HepG2 (cell line): ENCODE measurements around the gene CLTCL1. TPM values are rescaled to one million over a fixed set of nuclear protein-coding genes. Genes with fewer than 3 reads are reported as not detected.

Experiments used
- ATAC-seq: fragments of 200-7000 bp; cut with Tn5 transposase; 3 replicates; pipeline ENCODE4 v1.9.1; 2020; ENCODE audit warnings: mild to moderate bottlenecking, moderate library complexity
- BruUV-seq: library from RNA; stranded (reverse); fragments of 400-500 nt; replicated peaks from 2 replicates; lab custom pipeline; 2021; lab: Mats Ljungman, UMichigan
- CTCF ChIA-PET: fragments of 300-600 bp; formaldehyde crosslinking; extraction: SDS; loops from one replicate; lab custom pipeline; 2021; ENCODE audit warnings: low total read pairs, inconsistent platforms, low intra/inter-chr PET ratio; lab: Yijun Ruan, JAX
- POLR2A ChIA-PET: fragments of 350-600 bp; sonication (Branson Sonifier 250); formaldehyde crosslinking; loops from one replicate; lab custom pipeline; 2020; ENCODE audit warnings: antibody characterized with exemption, inconsistent platforms; lab: Yijun Ruan, JAX
- DNase-seq: peaks from one replicate; pipeline ENCODE4 v3.0.0-alpha.2; 2015; ENCODE audit warnings: low spot score
- FAIRE-seq: peaks from 3 replicates; lab custom pipeline; 2011; peaks lifted over from hg19 to GRCh38; lab: Jason Lieb, UNC
- H2AFZ ChIP-seq: one replicate; pipeline ENCODE4 v1.6.1; 2011; ENCODE audit warnings: low read length, inconsistent platforms
- H3K27ac ChIP-seq: fragments of 300-600 bp; 3 replicates; pipeline ENCODE4 v1.8.0; 2011; ENCODE audit warnings: mixed run types, mild to moderate bottlenecking, mixed read lengths, low read length, inconsistent platforms; ENCODE audit not compliant: insufficient read depth; ENCODE audit errors: extremely low read length
- H3K27me3 ChIP-seq, 2 experiments: fragments of 200-600 bp in 1 of 2; 2 replicates in 1 of 2; 3 replicates in 1 of 2; pipeline versions ENCODE4 v1.6.0 to v1.8.0; 2011; ENCODE audit warnings: low read length in 2 of 2, mild to moderate bottlenecking in 2 of 2, moderate library complexity in 2 of 2, inconsistent platforms in 1 of 2; ENCODE audit not compliant: insufficient read depth in 2 of 2, control insufficient read depth in 1 of 2
- H3K36me3 ChIP-seq, 2 experiments: fragments of 200-600 bp in 1 of 2; replicated peaks in 1 of 2; 2 replicates in 1 of 2; 3 replicates in 1 of 2; pipeline versions ENCODE4 v1.5.1 to v1.8.0; 2011; ENCODE audit warnings: low read length in 2 of 2, inconsistent platforms in 1 of 2; ENCODE audit not compliant: insufficient read depth in 2 of 2, control insufficient read depth in 1 of 2
- H3K4me1 ChIP-seq: 2 replicates; pipeline ENCODE4 v1.5.1; 2012; ENCODE audit warnings: low read length, inconsistent platforms; ENCODE audit not compliant: insufficient read depth
- H3K4me2 ChIP-seq: 2 replicates; pipeline ENCODE4 v1.6.0; 2011; ENCODE audit warnings: low read depth, low read length, inconsistent platforms
- H3K4me3 ChIP-seq, 3 experiments: fragments of 200-600 bp in 1 of 3; sonication (generic), shearing (Covaris generic) in 1 of 3; replicated peaks in 1 of 3; 2 replicates each; pipeline ENCODE4 v1.5.1; 2011 to 2016; ENCODE audit warnings: low read length in 3 of 3, inconsistent platforms in 2 of 3, low read depth in 2 of 3, mild to moderate bottlenecking in 2 of 3, control low read depth in 1 of 3, mixed read lengths in 1 of 3; ENCODE audit not compliant: insufficient read depth in 1 of 3
- H3K79me2 ChIP-seq: one replicate; pipeline ENCODE4 v1.6.1; 2011; ENCODE audit warnings: low read length, inconsistent platforms; ENCODE audit not compliant: insufficient read depth
- H3K9ac ChIP-seq: 2 replicates; pipeline ENCODE4 v1.6.0; 2011; ENCODE audit warnings: mild to moderate bottlenecking, low read depth, low read length, inconsistent platforms; ENCODE audit not compliant: insufficient read depth
- H3K9me3 ChIP-seq: 2 replicates; pipeline ENCODE4 v1.5.1; 2012; ENCODE audit warnings: mild to moderate bottlenecking, low read length
- H4K20me1 ChIP-seq: 2 replicates; pipeline ENCODE4 v1.6.0; 2011; ENCODE audit warnings: inconsistent platforms, mild to moderate bottlenecking, low read length, moderate library complexity; ENCODE audit not compliant: insufficient read depth
- ARNTL ChIP-seq: sonication (generic); formaldehyde crosslinking; IDR thresholded peaks from 2 replicates; pipeline ENCODE4 v1.4.0; 2020; ENCODE audit warnings: mild to moderate bottlenecking, missing genetic modification reagents
- IRF2 ChIP-seq: IDR thresholded peaks from 2 replicates; pipeline ENCODE4 v1.6.1; 2018; ENCODE audit warnings: missing genetic modification reagents, missing compliant biosample characterization
- MAFK ChIP-seq, 2 experiments: IDR thresholded peaks in 1 of 2; conservative IDR thresholded peaks in 1 of 2; 2 replicates each; pipeline ENCODE4 v1.6.1; 2011; ENCODE audit warnings: improper control_type of control experiment in 2 of 2, low read length in 2 of 2
- MEF2D ChIP-seq: sonication (generic); formaldehyde crosslinking; IDR thresholded peaks from 2 replicates; pipeline ENCODE4 v1.5.1; 2020; ENCODE audit warnings: mild to moderate bottlenecking, missing genetic modification reagents
- PITX1 ChIP-seq: sonication (generic); formaldehyde crosslinking; IDR thresholded peaks from 2 replicates; pipeline ENCODE4 v1.5.1; 2020; ENCODE audit warnings: mild to moderate bottlenecking, missing genetic modification reagents
- RFX3 ChIP-seq: IDR thresholded peaks from 2 replicates; pipeline ENCODE4 v1.6.1; 2016; ENCODE audit warnings: missing biosample characterization, missing genetic modification reagents
- SAP130 ChIP-seq: IDR thresholded peaks from 2 replicates; pipeline ENCODE4 v1.6.1; 2016; ENCODE audit warnings: low read depth
- SOX5 ChIP-seq: IDR thresholded peaks from 2 replicates; pipeline ENCODE4 v1.6.1; 2016; ENCODE audit warnings: borderline replicate concordance
- ZEB1 ChIP-seq: IDR thresholded peaks from 2 replicates; pipeline ENCODE4 v1.6.1; 2012; ENCODE audit warnings: mild to moderate bottlenecking, low read depth, inconsistent platforms; ENCODE audit not compliant: insufficient replicate concordance
- ZNF263 ChIP-seq: sonication (generic); formaldehyde crosslinking; IDR thresholded peaks from 2 replicates; pipeline ENCODE4 v1.4.0; 2020; ENCODE audit warnings: missing genetic modification reagents
- ZNF501 ChIP-seq: sonication (generic); formaldehyde crosslinking; IDR thresholded peaks from 2 replicates; pipeline ENCODE4 v1.5.1; 2020; ENCODE audit warnings: mild to moderate bottlenecking, moderate library complexity, missing genetic modification reagents
- ZNF546 ChIP-seq: sonication (generic); formaldehyde crosslinking; conservative IDR thresholded peaks from 2 replicates; pipeline ENCODE4 v1.8.1; 2023; ENCODE audit warnings: mild to moderate bottlenecking, missing genetic modification reagents
- ZNF605 ChIP-seq: sonication (generic); formaldehyde crosslinking; IDR thresholded peaks from 2 replicates; pipeline ENCODE4 v1.8.0; 2022; ENCODE audit warnings: mild to moderate bottlenecking, missing genetic modification reagents
- ZNF691 ChIP-seq: sonication (generic); formaldehyde crosslinking; IDR thresholded peaks from 2 replicates; pipeline ENCODE4 v1.4.0; 2020; ENCODE audit warnings: missing genetic modification reagents, low read depth, mild to moderate bottlenecking, borderline replicate concordance
- ZNF746 ChIP-seq: sonication (generic); formaldehyde crosslinking; IDR thresholded peaks from 2 replicates; pipeline ENCODE4 v1.8.0; 2022; ENCODE audit warnings: mild to moderate bottlenecking, missing genetic modification reagents
- WGBS: methylation state at CpG from one replicate; pipeline ENCODE4 v1.1.6; 2017; ENCODE audit warnings: low lambda C conversion rate; 5-methylcytosine and 5-hydroxymethylcytosine counted together
- in situ Hi-C: cut with HindIII; loops from 2 replicates; pipeline ENCODE4 v1.10.0; 2017; ENCODE audit warnings: low pct_unique_long_range_greater_than_20kb; ENCODE audit not compliant: extremely low pct_ligation_motif_present
- intact Hi-C: fragments of 100-400 bp; cut with micrococcal nuclease; formaldehyde crosslinking; loops from one replicate; pipeline ENCODE4 v1.10.0; 2022; ENCODE audit not compliant: unreplicated experiment
- polyA plus RNA-seq, 8 experiments: library from polyadenylated mRNA; depleted of rRNA in 3 of 8; stranded (reverse) in 7 of 8; unstranded in 1 of 8; fragments of >200 nt; fragmentation: Illumina TruSeq in 4 of 8; extraction: Trizol in 4 of 8; gene quantifications; 2 replicates each; pipeline versions ENCODE4 v1.2.1 to v1.2.3, GENCODE V29; 2011 to 2016; ENCODE audit warnings: low read depth in 4 of 8, missing spikeins in 1 of 8, mixed read lengths in 1 of 8; ENCODE audit not compliant: insufficient read depth in 1 of 8
- total RNA-seq, 5 experiments: library from RNA; depleted of rRNA; stranded (reverse); fragments of >200 nt; fragmentation: Illumina TruSeq; extraction: Trizol; gene quantifications; 2 replicates each; pipeline ENCODE4 v1.2.3, GENCODE V29; 2016; ENCODE audit warnings: low read depth in 1 of 5
- TF ChIP-seq, protein P1 (sequence below): sonication (generic); formaldehyde crosslinking; IDR thresholded peaks from 2 replicates; pipeline ENCODE4 v1.5.1; 2020; ENCODE audit warnings: mild to moderate bottlenecking, missing genetic modification reagents, moderate library complexity
- TF ChIP-seq, protein P2 (sequence below): sonication (generic); formaldehyde crosslinking; IDR thresholded peaks from 2 replicates; pipeline ENCODE4 v1.8.1; 2023; ENCODE audit warnings: mild to moderate bottlenecking, inconsistent platforms, moderate library complexity, missing genetic modification reagents, borderline replicate concordance

Gene CLTCL1
- total and polyA plus RNA-seq, 2 of the 13 experiments (the other 11 are each of a cell fraction or from before 2014, with no cell fraction given), result 8.1 to 10.9 TPM

- Histone ChIP-seq H3K79me2 (no peaks in the 10 kb centered on the region), H3K36me3 (no peaks in the 10 kb centered on the region; a peak in 2 of 5 replicates), H3K27me3 (no peaks in the 10 kb centered on the region; a peak in 1 of 5 replicates), H2AFZ (no peak overlapping the region), H4K20me1 (no peaks in the 10 kb centered on the region; the same call in 1 of the 2 replicates), H3K9me3 (no peaks in the 10 kb centered on the region), H3K4me2 (peak overlapping the region; percentile 96), H3K4me3 (peak overlapping the region; percentile 76 to 82 (median 80)), H3K4me1 (peaks cover 34% of the 10 kb centered on the region), H3K9ac (peak overlapping the region; percentile 83), H3K27ac (peak overlapping the region; percentile 48)
- in situ Hi-C loops (loop anchor here (5.0 to 10.0 kb wide), 3 partner anchors 108 to 344 kb away; partner anchors contain the start of genes CDC45 and UFD1), intact Hi-C loops (loop anchor here (1.0 kb wide), 2 partner anchors 111 to 146 kb away; partner anchors contain the start of gene ESS2)
- CTCF ChIA-PET, result no interaction called here
- peak; percentile 10 for DNase-seq
- BruUV-seq, result TSS peak; percentile 63
- FAIRE-seq, result no peak
- ATAC-seq, result peak; percentile 61
- POLR2A ChIA-PET, result interaction anchor here (1.3 to 3.0 kb wide), 5 partner anchors 19 to 141 kb away, joined by 4 to 16 read pairs (median 10); partner anchors contain the start of genes HIRA, MRPL40 and SLC25A1
- 11% methylated on average over 24 of the region's 27 CpGs for WGBS
- TF ChIP-seq, protein P1, sequence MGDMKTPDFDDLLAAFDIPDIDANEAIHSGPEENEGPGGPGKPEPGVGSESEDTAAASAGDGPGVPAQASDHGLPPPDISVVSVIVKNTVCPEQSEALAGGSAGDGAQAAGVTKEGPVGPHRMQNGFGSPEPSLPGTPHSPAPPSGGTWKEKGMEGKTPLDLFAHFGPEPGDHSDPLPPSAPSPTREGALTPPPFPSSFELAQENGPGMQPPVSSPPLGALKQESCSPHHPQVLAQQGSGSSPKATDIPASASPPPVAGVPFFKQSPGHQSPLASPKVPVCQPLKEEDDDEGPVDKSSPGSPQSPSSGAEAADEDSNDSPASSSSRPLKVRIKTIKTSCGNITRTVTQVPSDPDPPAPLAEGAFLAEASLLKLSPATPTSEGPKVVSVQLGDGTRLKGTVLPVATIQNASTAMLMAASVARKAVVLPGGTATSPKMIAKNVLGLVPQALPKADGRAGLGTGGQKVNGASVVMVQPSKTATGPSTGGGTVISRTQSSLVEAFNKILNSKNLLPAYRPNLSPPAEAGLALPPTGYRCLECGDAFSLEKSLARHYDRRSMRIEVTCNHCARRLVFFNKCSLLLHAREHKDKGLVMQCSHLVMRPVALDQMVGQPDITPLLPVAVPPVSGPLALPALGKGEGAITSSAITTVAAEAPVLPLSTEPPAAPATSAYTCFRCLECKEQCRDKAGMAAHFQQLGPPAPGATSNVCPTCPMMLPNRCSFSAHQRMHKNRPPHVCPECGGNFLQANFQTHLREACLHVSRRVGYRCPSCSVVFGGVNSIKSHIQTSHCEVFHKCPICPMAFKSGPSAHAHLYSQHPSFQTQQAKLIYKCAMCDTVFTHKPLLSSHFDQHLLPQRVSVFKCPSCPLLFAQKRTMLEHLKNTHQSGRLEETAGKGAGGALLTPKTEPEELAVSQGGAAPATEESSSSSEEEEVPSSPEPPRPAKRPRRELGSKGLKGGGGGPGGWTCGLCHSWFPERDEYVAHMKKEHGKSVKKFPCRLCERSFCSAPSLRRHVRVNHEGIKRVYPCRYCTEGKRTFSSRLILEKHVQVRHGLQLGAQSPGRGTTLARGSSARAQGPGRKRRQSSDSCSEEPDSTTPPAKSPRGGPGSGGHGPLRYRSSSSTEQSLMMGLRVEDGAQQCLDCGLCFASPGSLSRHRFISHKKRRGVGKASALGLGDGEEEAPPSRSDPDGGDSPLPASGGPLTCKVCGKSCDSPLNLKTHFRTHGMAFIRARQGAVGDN (CRISPR knock-in tag), result peak; percentile 70
- TF ChIP-seq ARNTL (CRISPR knock-in tag) (0 out of 2 replicates have a peak, but pooled peaks have one; percentile 28), ZNF263 (CRISPR knock-in tag) (peak; percentile 95), RFX3 (CRISPR knock-in tag) (no peak), ZNF546 (CRISPR knock-in tag) (0 out of 2 replicates have a peak, but pooled peaks have one; percentile 1), ZEB1 (peak; percentile 28), MEF2D (CRISPR knock-in tag) (0 out of 2 replicates have a peak, but pooled peaks have one; percentile 38), ZNF605 (CRISPR knock-in tag) (peak; percentile 28; the same call in 1 of the 2 replicates), PITX1 (0 out of 2 replicates have a peak, but pooled peaks have one; percentile 11), SAP130 (CRISPR knock-in tag) (peak; percentile 20; the same call in 1 of the 2 replicates), MAFK (conservative IDR thresholded peaks at IDR 0.05 in 1 of 2, IDR thresholded peaks at IDR 0.05 in 1 of 2; ENCODE audit: low read length in 2 of 2) (peak; percentile 13 to 36; a peak in 1 of 4 replicates), ZNF501 (CRISPR knock-in tag) (peak; percentile 50; the same call in 1 of the 2 replicates), IRF2 (peak; percentile 10; the same call in 1 of the 2 replicates), SOX5 (CRISPR knock-in tag) (0 out of 2 replicates have a peak, but pooled peaks have one; percentile 7), ZNF746 (CRISPR knock-in tag) (no peak), ZNF691 (peak; percentile 60; the same call in 1 of the 2 replicates)
- TF ChIP-seq, protein P2, sequence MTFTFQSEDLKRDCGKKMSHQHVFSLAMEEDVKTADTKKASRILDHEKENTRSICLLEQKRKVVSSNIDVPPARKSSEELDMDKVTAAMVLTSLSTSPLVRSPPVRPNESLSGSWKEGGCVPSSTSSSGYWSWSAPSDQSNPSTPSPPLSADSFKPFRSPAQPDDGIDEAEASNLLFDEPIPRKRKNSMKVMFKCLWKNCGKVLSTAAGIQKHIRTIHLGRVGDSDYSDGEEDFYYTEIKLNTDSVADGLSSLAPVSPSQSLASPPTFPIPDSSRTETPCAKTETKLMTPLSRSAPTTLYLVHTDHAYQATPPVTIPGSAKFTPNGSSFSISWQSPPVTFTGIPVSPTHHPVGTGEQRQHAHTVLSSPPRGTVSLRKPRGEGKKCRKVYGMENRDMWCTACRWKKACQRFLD (CRISPR knock-in tag), result 0 out of 2 replicates have a peak, but pooled peaks have one; percentile 29
These were observed 910 bp downstream of the CLTCL1 start for GRCh38 chr22:19290400-19291217.
